Neural cell (in vitro differentiated cells): ENCODE results near the gene RBM33.

Experiments used
- EP300 ChIP-seq: fragments of 450-650 bp; conservative IDR thresholded peaks from 2 replicates; pipeline ENCODE4 v1.6.1; 2014; ENCODE audit warnings: antibody characterized with exemption, mild to moderate bottlenecking, moderate library complexity; ENCODE audit not compliant: poor library complexity, severe bottlenecking
- EZH2 ChIP-seq: fragments of 200-600, 300-800 bp; shearing (Covaris generic), sonication (generic); IDR thresholded peaks from 2 replicates; pipeline ENCODE4 v1.6.1; 2014; ENCODE audit warnings: antibody characterized with exemption, low read length, borderline replicate concordance, mild to moderate bottlenecking; ENCODE audit not compliant: insufficient read depth, poor library complexity, severe bottlenecking
- MXI1 ChIP-seq: fragments of 450-650 bp; conservative IDR thresholded peaks from 2 replicates; pipeline ENCODE4 v1.6.1; 2014; ENCODE audit warnings: antibody characterized with exemption, mild to moderate bottlenecking; ENCODE audit not compliant: poor library complexity, severe bottlenecking
- POLR2AphosphoS5 ChIP-seq: IDR thresholded peaks from 2 replicates; pipeline ENCODE4 v1.6.1; 2012
- RAD21 ChIP-seq: fragments of 450-650 bp; conservative IDR thresholded peaks from 2 replicates; pipeline ENCODE4 v1.6.1; 2014; ENCODE audit warnings: antibody characterized with exemption, mild to moderate bottlenecking, moderate library complexity
- SMC3 ChIP-seq: fragments of 450-650 bp; conservative IDR thresholded peaks from 2 replicates; pipeline ENCODE4 v1.6.1; 2014; ENCODE audit warnings: antibody characterized with exemption, mild to moderate bottlenecking, moderate library complexity; ENCODE audit not compliant: poor library complexity
- TF ChIP-seq, protein P1 (sequence below): fragments of 450-650 bp; IDR thresholded peaks from 2 replicates; pipeline ENCODE4 v1.5.1; 2014; ENCODE audit warnings: antibody characterized with exemption, mild to moderate bottlenecking, moderate library complexity; ENCODE audit not compliant: poor library complexity, severe bottlenecking

DNA sequence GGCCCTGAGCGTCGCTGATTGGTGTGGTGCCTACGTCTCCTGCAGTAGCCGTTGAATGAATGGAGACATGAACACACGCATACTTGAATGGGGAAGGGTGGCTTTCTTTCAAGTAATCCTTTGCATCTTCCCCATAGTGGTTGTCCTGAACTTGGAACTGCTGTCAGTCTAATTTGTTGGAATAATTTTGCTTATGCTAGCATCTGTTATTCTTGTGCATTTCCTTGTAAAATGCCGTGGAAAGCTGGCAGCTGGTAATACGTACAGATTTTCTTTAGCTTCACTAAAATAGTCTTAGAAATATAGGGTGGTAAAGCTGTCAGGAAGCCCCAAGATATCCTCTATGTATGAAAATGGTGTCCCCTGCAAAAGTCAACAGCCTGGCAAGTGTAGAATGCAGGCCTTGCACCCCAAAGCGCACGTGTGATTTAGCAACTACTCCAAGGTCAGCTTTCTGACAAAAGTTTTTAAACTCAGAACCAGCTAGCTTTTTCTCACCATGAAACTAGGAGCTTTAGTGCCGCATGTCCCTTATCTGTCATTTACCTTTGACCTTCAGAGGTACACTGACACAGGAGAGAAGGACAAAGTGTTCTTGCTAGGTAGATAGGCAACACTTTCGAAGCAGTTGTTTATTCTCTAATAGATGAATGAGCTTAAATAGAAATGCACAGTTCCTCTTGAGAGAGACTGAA, 70.8 kb downstream of the RBM33 start:
- TF ChIP-seq, protein P1, sequence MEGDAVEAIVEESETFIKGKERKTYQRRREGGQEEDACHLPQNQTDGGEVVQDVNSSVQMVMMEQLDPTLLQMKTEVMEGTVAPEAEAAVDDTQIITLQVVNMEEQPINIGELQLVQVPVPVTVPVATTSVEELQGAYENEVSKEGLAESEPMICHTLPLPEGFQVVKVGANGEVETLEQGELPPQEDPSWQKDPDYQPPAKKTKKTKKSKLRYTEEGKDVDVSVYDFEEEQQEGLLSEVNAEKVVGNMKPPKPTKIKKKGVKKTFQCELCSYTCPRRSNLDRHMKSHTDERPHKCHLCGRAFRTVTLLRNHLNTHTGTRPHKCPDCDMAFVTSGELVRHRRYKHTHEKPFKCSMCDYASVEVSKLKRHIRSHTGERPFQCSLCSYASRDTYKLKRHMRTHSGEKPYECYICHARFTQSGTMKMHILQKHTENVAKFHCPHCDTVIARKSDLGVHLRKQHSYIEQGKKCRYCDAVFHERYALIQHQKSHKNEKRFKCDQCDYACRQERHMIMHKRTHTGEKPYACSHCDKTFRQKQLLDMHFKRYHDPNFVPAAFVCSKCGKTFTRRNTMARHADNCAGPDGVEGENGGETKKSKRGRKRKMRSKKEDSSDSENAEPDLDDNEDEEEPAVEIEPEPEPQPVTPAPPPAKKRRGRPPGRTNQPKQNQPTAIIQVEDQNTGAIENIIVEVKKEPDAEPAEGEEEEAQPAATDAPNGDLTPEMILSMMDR = no peak
- no peak for TF ChIP-seq SMC3
- no peak for TF ChIP-seq EZH2
- TF ChIP-seq POLR2AphosphoS5 = no peak
- TF ChIP-seq MXI1 = no peak
- TF ChIP-seq EP300 = no peak
- TF ChIP-seq RAD21 = no peak
